ENCODE data around the gene WNK1. TPM values are rescaled to one million over a fixed set of nuclear protein-coding genes. Genes with fewer than 3 reads are reported as not detected.
"Not testable (repeated sequence)": the region's sequence is repeated elsewhere in the genome, so short reads cannot be mapped to it uniquely, and the experiment has no call there.

Gene WNK1
- total RNA-seq, result 100 to 1,000 TPM; 215 to 220 TPM
- 283 to 412 reads per million in 2 donors for total RNA-seq

GRCh38 chr12:751999-752694, at the start of gene WNK1:
WNK1 (plus strand) TSS chr12:752579; CDS start chr12:753566, 987 bp downstream.
- no peaks in the 10 kb centered on the region for H3K9me3 ChIP-seq (ENCODE audit: control insufficient read depth, low read length, poor library complexity, severe bottlenecking)
- peak within 1 kb of the TSS; percentile 95 for H3K27ac Mint-ChIP-seq
- ATAC-seq (peak; percentile 75), DNase-seq (peak; percentile 95 to 97 (median 96))
- H3K4me3 Mint-ChIP-seq, result peak within 1 kb of the TSS; percentile 96
- no peaks in the 10 kb centered on the region for H3K27me3 Mint-ChIP-seq
- peaks cover 28% of the 10 kb centered on the region for H3K4me1 Mint-ChIP-seq
- no peaks in the 10 kb centered on the region for H3K36me3 Mint-ChIP-seq (ENCODE audit: low read depth)

- peaks cover 6% of the 10 kb centered on the region for H3K4me1 Mint-ChIP-seq
- H3K9me3 ChIP-seq (ENCODE audit: control insufficient read depth, low read length, poor library complexity, severe bottlenecking), result no peaks in the 10 kb centered on the region
- no peaks in the 10 kb centered on the region for H3K27me3 Mint-ChIP-seq
- no peaks in the 10 kb centered on the region for H3K36me3 Mint-ChIP-seq (ENCODE audit: low read depth)
- no peak overlapping the region for H3K4me3 Mint-ChIP-seq
- no peak overlapping the region for H3K27ac Mint-ChIP-seq
- ATAC-seq (no peak), DNase-seq (no peak)
Observed at GRCh38 chr12:704516-705242, 47.7 kb upstream of the WNK1 start.

- not testable (repeated sequence) for DNase-seq; ATAC-seq; H3K4me1 Mint-ChIP-seq; H3K27ac Mint-ChIP-seq; H3K27me3 Mint-ChIP-seq; H3K36me3 Mint-ChIP-seq (ENCODE audit: low read depth); H3K9me3 ChIP-seq (ENCODE audit: control insufficient read depth, low read length, poor library complexity, severe bottlenecking); H3K4me3 Mint-ChIP-seq
Observed at GRCh38 chr12:708084-708483, 44.3 kb upstream of the WNK1 start.

GRCh38 chr12:709455-710020, 42.8 kb upstream of the WNK1 start:
- Mint-ChIP-seq H3K36me3 (ENCODE audit: low read depth) (no peaks in the 10 kb centered on the region), H3K27ac (no peak overlapping the region), H3K27me3 (no peaks in the 10 kb centered on the region), H3K4me3 (no peak overlapping the region), H3K4me1 (peaks cover 5% of the 10 kb centered on the region)
- DNase-seq (no peak), ATAC-seq (no peak)
- H3K9me3 ChIP-seq (ENCODE audit: control insufficient read depth, low read length, poor library complexity, severe bottlenecking), result no peaks in the 10 kb centered on the region

GRCh38 chr12:712172-712863, 40.1 kb upstream of the WNK1 start:
- Mint-ChIP-seq H3K4me1 (peaks cover 5% of the 10 kb centered on the region), H3K27me3 (no peaks in the 10 kb centered on the region), H3K27ac (no peak overlapping the region), H3K4me3 (no peak overlapping the region), H3K36me3 (ENCODE audit: low read depth) (no peaks in the 10 kb centered on the region)
- H3K9me3 ChIP-seq (ENCODE audit: control insufficient read depth, low read length, poor library complexity, severe bottlenecking), result no peaks in the 10 kb centered on the region
- no peak for DNase-seq
- no peak for ATAC-seq

- H3K27ac Mint-ChIP-seq, result peak overlapping the region; percentile 39
- H3K9me3 ChIP-seq (ENCODE audit: control insufficient read depth, low read length, poor library complexity, severe bottlenecking), result no peaks in the 10 kb centered on the region
- ATAC-seq (no peak), DNase-seq (no peak)
- H3K4me1 Mint-ChIP-seq, result peaks cover 5% of the 10 kb centered on the region
- H3K27me3 Mint-ChIP-seq, result no peaks in the 10 kb centered on the region
- H3K4me3 Mint-ChIP-seq, result no peak overlapping the region
- H3K36me3 Mint-ChIP-seq (ENCODE audit: low read depth), result no peaks in the 10 kb centered on the region
Observed at GRCh38 chr12:713281-713875, 39.0 kb upstream of the WNK1 start.

GRCh38 chr12:716506-716905, 35.9 kb upstream of the WNK1 start:
- Mint-ChIP-seq H3K36me3 (ENCODE audit: low read depth) (no peaks in the 10 kb centered on the region), H3K4me1 (peaks cover 19% of the 10 kb centered on the region), H3K27me3 (no peaks in the 10 kb centered on the region), H3K27ac (no peak overlapping the region), H3K4me3 (no peak overlapping the region)
- DNase-seq, result no peak
- H3K9me3 ChIP-seq (ENCODE audit: control insufficient read depth, low read length, poor library complexity, severe bottlenecking), result no peaks in the 10 kb centered on the region
- no peak for ATAC-seq

- Mint-ChIP-seq H3K4me3 (peak overlapping the region; percentile 70), H3K27me3 (no peaks in the 10 kb centered on the region), H3K4me1 (peaks cover 21% of the 10 kb centered on the region), H3K36me3 (ENCODE audit: low read depth) (no peaks in the 10 kb centered on the region), H3K27ac (peak overlapping the region; percentile 79)
- ATAC-seq (no peak), DNase-seq (no peak)
- H3K9me3 ChIP-seq (ENCODE audit: control insufficient read depth, low read length, poor library complexity, severe bottlenecking), result no peaks in the 10 kb centered on the region
Observed at GRCh38 chr12:718756-719102, 33.6 kb upstream of the WNK1 start.

- Mint-ChIP-seq H3K4me3 (peak overlapping the region; percentile 63), H3K4me1 (peaks cover 29% of the 10 kb centered on the region), H3K27me3 (no peaks in the 10 kb centered on the region), H3K27ac (peak overlapping the region; percentile 79), H3K36me3 (ENCODE audit: low read depth) (no peaks in the 10 kb centered on the region)
- no peaks in the 10 kb centered on the region for H3K9me3 ChIP-seq (ENCODE audit: control insufficient read depth, low read length, poor library complexity, severe bottlenecking)
- ATAC-seq (no peak), DNase-seq (no peak)
Observed at GRCh38 chr12:720231-720941, 32.0 kb upstream of the WNK1 start.

GRCh38 chr12:724194-724855, 28.1 kb upstream of the WNK1 start:
- Mint-ChIP-seq H3K4me3 (no peak overlapping the region), H3K4me1 (peaks cover 42% of the 10 kb centered on the region), H3K36me3 (ENCODE audit: low read depth) (no peaks in the 10 kb centered on the region), H3K27ac (peak overlapping the region; percentile 82), H3K27me3 (no peaks in the 10 kb centered on the region)
- H3K9me3 ChIP-seq (ENCODE audit: control insufficient read depth, low read length, poor library complexity, severe bottlenecking), result no peaks in the 10 kb centered on the region
- peak; percentile 76 for ATAC-seq
- DNase-seq, result peak in 1 of 3 donors; percentile 7

- H3K9me3 ChIP-seq (ENCODE audit: control insufficient read depth, low read length, poor library complexity, severe bottlenecking), result no peaks in the 10 kb centered on the region
- Mint-ChIP-seq H3K27me3 (no peaks in the 10 kb centered on the region), H3K4me1 (peaks cover 46% of the 10 kb centered on the region), H3K36me3 (ENCODE audit: low read depth) (no peaks in the 10 kb centered on the region), H3K4me3 (no peak overlapping the region), H3K27ac (peak overlapping the region; percentile 82)
- DNase-seq (no peak), ATAC-seq (no peak)
Observed at GRCh38 chr12:725076-725475, 27.3 kb upstream of the WNK1 start.
